ENCODE measurements around the gene ALDH1A3.

- no peak for TF ChIP-seq ZBTB44 (tag by site-specific recombination; IDR thresholded peaks at IDR 0.05)
- TF ChIP-seq MEIS1 (CRISPR knock-in tag; IDR thresholded peaks at IDR 0.05; ENCODE audit: borderline replicate concordance), result no peak
- no peak for TF ChIP-seq YY1 (tag by site-specific recombination; IDR thresholded peaks at IDR 0.05)
Observed at GRCh38 chr15:100863796-100864267, 15.8 kb upstream of the ALDH1A3 start.
